PC-9 (cell line): ENCODE results near the gene TAF11L12.

ENCODE experiments used
- EZH2 ChIP-seq: fragments of 200-600 bp; sonication (generic); IDR thresholded peaks from 2 replicates; pipeline ENCODE4 v1.8.0; 2017; ENCODE audit warnings: antibody characterized with exemption, low read depth
- TF ChIP-seq, protein P1 (sequence below): fragments of 200-600 bp; sonication (generic); conservative IDR thresholded peaks from 2 replicates; pipeline ENCODE4 v1.6.1; 2017; ENCODE audit warnings: mixed run types, antibody characterized with exemption, mild to moderate bottlenecking, moderate library complexity

DNA sequence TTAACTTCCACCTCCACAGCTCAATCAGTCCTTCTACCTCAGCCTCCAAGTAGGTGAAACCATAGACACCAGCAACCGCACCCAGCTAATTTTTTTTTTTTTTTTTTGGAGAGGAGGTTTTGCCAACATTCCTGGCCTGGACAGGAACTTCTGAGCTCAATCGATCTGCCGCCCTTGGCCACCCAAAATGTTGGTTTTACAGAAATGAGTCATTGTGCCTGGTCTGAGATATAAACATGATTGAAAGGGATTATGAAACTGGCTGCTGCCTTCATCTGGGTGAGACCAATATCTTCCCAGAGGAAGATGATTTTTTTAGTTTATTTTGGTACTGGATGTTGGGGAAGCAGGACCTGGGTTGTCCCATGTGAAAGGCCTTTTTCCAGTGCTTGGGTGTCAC is 9.2 kb downstream of the TAF11L12 start:
- TF ChIP-seq, protein P1, sequence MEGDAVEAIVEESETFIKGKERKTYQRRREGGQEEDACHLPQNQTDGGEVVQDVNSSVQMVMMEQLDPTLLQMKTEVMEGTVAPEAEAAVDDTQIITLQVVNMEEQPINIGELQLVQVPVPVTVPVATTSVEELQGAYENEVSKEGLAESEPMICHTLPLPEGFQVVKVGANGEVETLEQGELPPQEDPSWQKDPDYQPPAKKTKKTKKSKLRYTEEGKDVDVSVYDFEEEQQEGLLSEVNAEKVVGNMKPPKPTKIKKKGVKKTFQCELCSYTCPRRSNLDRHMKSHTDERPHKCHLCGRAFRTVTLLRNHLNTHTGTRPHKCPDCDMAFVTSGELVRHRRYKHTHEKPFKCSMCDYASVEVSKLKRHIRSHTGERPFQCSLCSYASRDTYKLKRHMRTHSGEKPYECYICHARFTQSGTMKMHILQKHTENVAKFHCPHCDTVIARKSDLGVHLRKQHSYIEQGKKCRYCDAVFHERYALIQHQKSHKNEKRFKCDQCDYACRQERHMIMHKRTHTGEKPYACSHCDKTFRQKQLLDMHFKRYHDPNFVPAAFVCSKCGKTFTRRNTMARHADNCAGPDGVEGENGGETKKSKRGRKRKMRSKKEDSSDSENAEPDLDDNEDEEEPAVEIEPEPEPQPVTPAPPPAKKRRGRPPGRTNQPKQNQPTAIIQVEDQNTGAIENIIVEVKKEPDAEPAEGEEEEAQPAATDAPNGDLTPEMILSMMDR, result no peak
- no peak for TF ChIP-seq EZH2
